Loucy (cell line): ENCODE data around the gene ADAMTS2.

ENCODE experiments used
- H2AFZ ChIP-seq: fragments of 200-600 bp; sonication (generic); 2 replicates; pipeline ENCODE4 v1.6.0; 2016; ENCODE audit warnings: antibody characterized with exemption, mild to moderate bottlenecking, low read length, moderate library complexity
- H3F3A ChIP-seq: fragments of 200-600 bp; 2 replicates; pipeline ENCODE4 v1.6.0; 2016; ENCODE audit warnings: antibody characterized with exemption, low read depth, mild to moderate bottlenecking
- H3K27me3 ChIP-seq: fragments of 200-600 bp; sonication (generic); 2 replicates; pipeline ENCODE4 v1.6.1; 2014; ENCODE audit warnings: low read length, mild to moderate bottlenecking; ENCODE audit not compliant: insufficient read depth, poor library complexity, severe bottlenecking
- H3K36me3 ChIP-seq: fragments of 200-600 bp; sonication (generic); 2 replicates; pipeline ENCODE4 v1.6.1; 2016; ENCODE audit warnings: low read length; ENCODE audit not compliant: insufficient read depth
- H3K4me1 ChIP-seq: fragments of 200-600 bp; sonication (generic); 2 replicates; pipeline ENCODE4 v1.5.1; 2014; ENCODE audit warnings: low read length, mild to moderate bottlenecking; ENCODE audit not compliant: insufficient read depth, poor library complexity, severe bottlenecking
- H3K4me2 ChIP-seq: fragments of 200-600 bp; sonication (generic); 2 replicates; pipeline ENCODE4 v1.6.0; 2014; ENCODE audit warnings: antibody characterized with exemption, low read length, low read depth, mild to moderate bottlenecking; ENCODE audit not compliant: poor library complexity, severe bottlenecking
- H3K4me3 ChIP-seq: fragments of 200-600 bp; sonication (generic); 2 replicates; pipeline ENCODE4 v1.5.1; 2014; ENCODE audit warnings: low read length, mild to moderate bottlenecking, mixed read lengths; ENCODE audit not compliant: poor library complexity, severe bottlenecking
- H3K79me2 ChIP-seq: fragments of 200-600 bp; sonication (generic); 2 replicates; pipeline ENCODE4 v1.6.1; 2014; ENCODE audit warnings: low read length; ENCODE audit not compliant: insufficient read depth
- H3K9ac ChIP-seq: fragments of 200-600 bp; sonication (generic); 2 replicates; pipeline ENCODE4 v1.6.0; 2014; ENCODE audit warnings: mild to moderate bottlenecking, low read depth, low read length, moderate library complexity; ENCODE audit not compliant: poor library complexity, severe bottlenecking
- H3K9me2 ChIP-seq: fragments of 200-600 bp; sonication (generic); replicated peaks from 2 replicates; pipeline ENCODE4 v1.6.1; 2016; ENCODE audit warnings: low read depth, low read length, mixed read lengths
- H3K9me3 ChIP-seq: fragments of 200-600 bp; sonication (generic); 2 replicates; pipeline ENCODE4 v1.6.1; 2014; ENCODE audit warnings: mild to moderate bottlenecking, antibody characterized with exemption, low read length, low read depth; ENCODE audit not compliant: insufficient read depth
- H4K20me1 ChIP-seq: fragments of 200-600 bp; sonication (generic); 2 replicates; pipeline ENCODE4 v1.6.0; 2014; ENCODE audit warnings: antibody characterized with exemption, low read length, mild to moderate bottlenecking; ENCODE audit not compliant: insufficient read depth, poor library complexity, severe bottlenecking
- EZH2phosphoT487 ChIP-seq: fragments of 200-600 bp; IDR thresholded peaks from 2 replicates; pipeline ENCODE4 v1.6.1; 2018; ENCODE audit warnings: antibody characterized with exemption, mild to moderate bottlenecking, moderate library complexity, borderline replicate concordance
- TF ChIP-seq, protein P1 (sequence below): fragments of 200-600 bp; sonication (generic); conservative IDR thresholded peaks from 2 replicates; pipeline ENCODE4 v1.5.1; 2014; ENCODE audit warnings: mild to moderate bottlenecking, antibody characterized with exemption, low read length

The ADAMTS2 gene

DNA sequence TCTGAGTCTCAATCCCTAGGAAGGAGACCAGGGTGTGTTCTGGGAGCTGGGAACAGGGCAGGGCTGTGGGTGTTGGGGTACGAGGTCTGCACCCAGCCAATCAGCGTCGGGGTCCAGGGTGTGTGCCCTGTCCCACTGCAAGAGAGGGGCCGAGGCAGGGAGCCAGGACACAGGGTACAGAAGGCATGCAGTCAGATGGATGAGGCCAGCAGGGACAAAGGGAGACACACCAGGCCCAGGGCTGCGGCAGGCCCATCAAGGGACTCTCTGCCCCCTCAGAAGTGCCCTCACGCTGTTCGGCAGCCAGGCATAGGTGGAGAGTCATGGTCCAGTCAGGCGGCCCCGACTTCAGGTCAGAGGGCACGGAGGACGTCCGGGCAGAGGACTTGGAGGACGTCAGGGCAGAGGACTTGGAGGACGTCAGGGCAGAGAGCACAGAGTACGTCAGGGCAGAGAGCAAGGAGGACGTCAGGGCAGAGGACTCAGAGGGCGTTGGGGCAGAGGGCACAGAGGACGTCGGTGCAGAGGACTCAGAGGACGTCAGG, 28.8 kb upstream of the ADAMTS2 start:
- H2AFZ ChIP-seq: no peak overlapping the region
- no peaks in the 10 kb centered on the region for H3K4me1 ChIP-seq
- no peaks in the 10 kb centered on the region for H4K20me1 ChIP-seq
- H3F3A ChIP-seq: no peaks in the 10 kb centered on the region
- no peak for TF ChIP-seq EZH2phosphoT487
- TF ChIP-seq, protein P1, sequence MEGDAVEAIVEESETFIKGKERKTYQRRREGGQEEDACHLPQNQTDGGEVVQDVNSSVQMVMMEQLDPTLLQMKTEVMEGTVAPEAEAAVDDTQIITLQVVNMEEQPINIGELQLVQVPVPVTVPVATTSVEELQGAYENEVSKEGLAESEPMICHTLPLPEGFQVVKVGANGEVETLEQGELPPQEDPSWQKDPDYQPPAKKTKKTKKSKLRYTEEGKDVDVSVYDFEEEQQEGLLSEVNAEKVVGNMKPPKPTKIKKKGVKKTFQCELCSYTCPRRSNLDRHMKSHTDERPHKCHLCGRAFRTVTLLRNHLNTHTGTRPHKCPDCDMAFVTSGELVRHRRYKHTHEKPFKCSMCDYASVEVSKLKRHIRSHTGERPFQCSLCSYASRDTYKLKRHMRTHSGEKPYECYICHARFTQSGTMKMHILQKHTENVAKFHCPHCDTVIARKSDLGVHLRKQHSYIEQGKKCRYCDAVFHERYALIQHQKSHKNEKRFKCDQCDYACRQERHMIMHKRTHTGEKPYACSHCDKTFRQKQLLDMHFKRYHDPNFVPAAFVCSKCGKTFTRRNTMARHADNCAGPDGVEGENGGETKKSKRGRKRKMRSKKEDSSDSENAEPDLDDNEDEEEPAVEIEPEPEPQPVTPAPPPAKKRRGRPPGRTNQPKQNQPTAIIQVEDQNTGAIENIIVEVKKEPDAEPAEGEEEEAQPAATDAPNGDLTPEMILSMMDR: no peak
- H3K4me2 ChIP-seq: no peak overlapping the region
- H3K27me3 ChIP-seq: no peaks in the 10 kb centered on the region
- no peak overlapping the region for H3K9ac ChIP-seq
- H3K9me3 ChIP-seq: no peaks in the 10 kb centered on the region
- no peak overlapping the region for H3K4me3 ChIP-seq
- H3K79me2 ChIP-seq: no peaks in the 10 kb centered on the region
- H3K9me2 ChIP-seq: no peaks in the 10 kb centered on the region
- no peaks in the 10 kb centered on the region for H3K36me3 ChIP-seq

GRCh38 chr5:179373101-179373934, 28.1 kb upstream of the ADAMTS2 start:
- H3K9me2 ChIP-seq: no peaks in the 10 kb centered on the region
- no peaks in the 10 kb centered on the region for H3K4me1 ChIP-seq
- no peak overlapping the region for H3K4me2 ChIP-seq
- H2AFZ ChIP-seq: no peak overlapping the region
- no peaks in the 10 kb centered on the region for H3K79me2 ChIP-seq
- H3K9ac ChIP-seq: no peak overlapping the region
- no peaks in the 10 kb centered on the region for H3K9me3 ChIP-seq
- H3F3A ChIP-seq: no peaks in the 10 kb centered on the region
- H3K27me3 ChIP-seq: no peaks in the 10 kb centered on the region
- H3K4me3 ChIP-seq: no peak overlapping the region
- TF ChIP-seq, protein P1: no peak
- TF ChIP-seq EZH2phosphoT487: no peak
- H3K36me3 ChIP-seq: no peaks in the 10 kb centered on the region
- no peaks in the 10 kb centered on the region for H4K20me1 ChIP-seq

DNA sequence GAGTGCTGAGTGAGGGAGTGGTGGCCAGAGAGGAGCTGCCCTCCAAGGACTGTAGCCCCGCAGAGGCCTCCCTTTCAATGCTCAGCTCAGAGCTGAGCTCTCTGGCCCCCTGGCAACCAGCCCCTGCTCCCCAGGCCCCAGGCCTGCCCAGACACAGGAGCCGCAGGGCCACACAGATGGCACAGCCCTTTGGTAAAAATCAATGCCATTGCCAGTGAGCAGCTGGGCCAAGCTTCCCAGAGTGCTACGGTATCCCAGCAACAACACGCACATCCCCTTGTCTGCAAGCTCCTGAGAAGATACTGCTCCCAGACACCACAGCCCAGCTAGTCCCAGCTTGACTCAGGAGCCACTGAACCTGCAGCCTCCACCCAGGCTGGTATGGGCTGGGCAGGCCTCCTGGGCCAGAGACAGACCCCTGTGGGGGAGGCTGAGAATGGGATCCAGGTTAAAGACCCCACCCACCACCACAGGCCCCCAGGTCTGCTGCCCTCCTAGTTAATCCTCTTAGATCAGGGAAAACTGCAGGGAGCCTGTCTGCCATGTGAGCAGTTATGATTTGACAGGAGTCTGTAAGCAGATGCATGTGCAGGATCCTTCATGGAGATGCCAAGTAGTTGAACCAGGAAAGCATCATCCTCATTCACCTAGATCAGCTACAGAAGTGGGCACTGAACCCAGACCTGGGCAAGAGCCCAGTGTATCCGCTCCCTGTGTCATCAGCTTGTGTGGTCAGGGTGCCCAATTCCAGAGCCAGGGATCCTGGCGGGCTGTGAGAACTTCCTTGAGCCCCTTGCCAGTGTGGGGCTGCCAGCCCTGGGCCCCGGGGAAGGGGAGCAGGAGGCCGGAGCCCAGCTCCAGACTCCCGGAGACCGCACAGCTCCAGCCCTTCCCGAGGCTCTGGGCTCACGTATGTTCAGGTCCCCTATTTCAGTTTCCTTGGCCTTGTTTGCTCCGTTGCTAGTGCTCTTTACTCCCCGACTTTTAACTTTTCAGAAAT, 26.7 kb upstream of the ADAMTS2 start:
- Histone ChIP-seq H3K79me2 (no peaks in the 10 kb centered on the region), H3K27me3 (no peaks in the 10 kb centered on the region)

More for the DNA sequence above, 26.7 kb upstream of the ADAMTS2 start:
- H3K9me2 ChIP-seq: no peaks in the 10 kb centered on the region
- no peaks in the 10 kb centered on the region for H3K4me1 ChIP-seq
- H3K9ac ChIP-seq: no peak overlapping the region
- H3K4me3 ChIP-seq: no peak overlapping the region
- no peaks in the 10 kb centered on the region for H3K9me3 ChIP-seq
- no peaks in the 10 kb centered on the region for H3K36me3 ChIP-seq
- no peak overlapping the region for H3K4me2 ChIP-seq
- H4K20me1 ChIP-seq: no peaks in the 10 kb centered on the region
- TF ChIP-seq, protein P1: no peak
- no peak for TF ChIP-seq EZH2phosphoT487
- H2AFZ ChIP-seq: no peak overlapping the region
- no peaks in the 10 kb centered on the region for H3F3A ChIP-seq
